Keratinocyte (primary cell): ENCODE results near the gene LAMB4.

Experiments used
- EZH2 ChIP-seq: IDR thresholded peaks from one replicate; pipeline ENCODE4 v1.6.1; 2012; ENCODE audit warnings: inconsistent platforms, mild to moderate bottlenecking, low read length, moderate library complexity
- TF ChIP-seq, protein P1 (sequence below), 3 experiments: IDR thresholded peaks in 1 of 3; conservative IDR thresholded peaks in 1 of 3; optimal IDR thresholded peaks in 1 of 3; 2 replicates in 2 of 3; 3 replicates in 1 of 3; pipeline versions ENCODE3 to v1.5.1; 2011; ENCODE audit warnings: low read length in 3 of 3, mild to moderate bottlenecking in 3 of 3, moderate library complexity in 2 of 3, control low read depth in 1 of 3, inconsistent platforms in 1 of 3; ENCODE audit not compliant: insufficient read depth in 2 of 3; ENCODE audit errors: extremely low read depth in 1 of 3

DNA sequence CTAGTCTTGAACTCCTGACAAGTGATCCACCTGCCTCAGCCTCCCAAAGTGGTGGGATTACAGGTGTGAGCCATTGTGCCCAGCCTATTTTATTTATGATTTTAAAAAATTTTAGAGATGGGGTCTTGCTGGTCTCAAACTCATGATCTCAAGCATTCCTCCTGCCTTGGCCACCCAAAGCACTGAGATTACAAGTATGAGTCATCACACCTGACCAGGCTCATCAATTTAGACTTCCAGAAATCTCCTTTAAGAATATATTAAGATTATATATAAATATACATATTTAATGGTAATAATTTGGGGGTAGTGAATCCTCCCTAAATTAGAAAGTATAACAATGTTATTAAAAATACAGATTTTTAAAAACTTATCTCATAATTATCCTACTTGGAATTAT is 156.3 kb downstream of the LAMB4 start:
- TF ChIP-seq, protein P1, sequence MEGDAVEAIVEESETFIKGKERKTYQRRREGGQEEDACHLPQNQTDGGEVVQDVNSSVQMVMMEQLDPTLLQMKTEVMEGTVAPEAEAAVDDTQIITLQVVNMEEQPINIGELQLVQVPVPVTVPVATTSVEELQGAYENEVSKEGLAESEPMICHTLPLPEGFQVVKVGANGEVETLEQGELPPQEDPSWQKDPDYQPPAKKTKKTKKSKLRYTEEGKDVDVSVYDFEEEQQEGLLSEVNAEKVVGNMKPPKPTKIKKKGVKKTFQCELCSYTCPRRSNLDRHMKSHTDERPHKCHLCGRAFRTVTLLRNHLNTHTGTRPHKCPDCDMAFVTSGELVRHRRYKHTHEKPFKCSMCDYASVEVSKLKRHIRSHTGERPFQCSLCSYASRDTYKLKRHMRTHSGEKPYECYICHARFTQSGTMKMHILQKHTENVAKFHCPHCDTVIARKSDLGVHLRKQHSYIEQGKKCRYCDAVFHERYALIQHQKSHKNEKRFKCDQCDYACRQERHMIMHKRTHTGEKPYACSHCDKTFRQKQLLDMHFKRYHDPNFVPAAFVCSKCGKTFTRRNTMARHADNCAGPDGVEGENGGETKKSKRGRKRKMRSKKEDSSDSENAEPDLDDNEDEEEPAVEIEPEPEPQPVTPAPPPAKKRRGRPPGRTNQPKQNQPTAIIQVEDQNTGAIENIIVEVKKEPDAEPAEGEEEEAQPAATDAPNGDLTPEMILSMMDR (optimal IDR thresholded peaks at IDR 0.05 in 1 of 3, IDR thresholded peaks at IDR 0.05 in 1 of 3, conservative IDR thresholded peaks at IDR 0.05 in 1 of 3; ENCODE audit: extremely low read depth in 1 of 3, insufficient read depth in 2 of 3, low read length in 3 of 3), result no peak
- no peak for TF ChIP-seq EZH2
